Pancreas (tissue), 10 donors: ENCODE results near the gene PDE4DIP. TPM values are rescaled to one million over a fixed set of nuclear protein-coding genes. Genes with fewer than 3 reads are reported as not detected.
"Not testable (repeated sequence)": the region's sequence is repeated elsewhere in the genome, so short reads cannot be mapped to it uniquely, and the experiment has no call there.

ENCODE experiments used
- ATAC-seq, 4 donors: fragments of 200-7000 bp; cut with Tn5 transposase; one replicate each; pipeline versions ENCODE4 v1.8.0 to v1.9.1; 2020; ENCODE audit warnings: mild to moderate bottlenecking in 4 of 4, moderate library complexity in 4 of 4
- DNase-seq, 6 donors: peaks; one replicate each; pipeline ENCODE4 v3.0.0-alpha.2; 2020
- FAIRE-seq: peaks from 2 replicates; lab custom pipeline; 2012; peaks lifted over from hg19 to GRCh38; lab: Jason Lieb, UNC
- H3K27ac ChIP-seq, 4 donors: fragments of 200-600 bp; sonication (generic); 1 replicate in 3 of 4; 2 replicates in 1 of 4; pipeline versions ENCODE4 v1.5.0 to v1.8.0; 2020
- H3K27me3 ChIP-seq, 4 donors: fragments of 200-600 bp; one replicate each; pipeline ENCODE4 v1.8.0; 2021
- H3K36me3 ChIP-seq, 3 donors: fragments of 200-600 bp; sonication (generic) in 1 of 3; one replicate each; pipeline versions ENCODE4 v1.5.0 to v1.8.0; 2020 to 2021
- H3K4me1 ChIP-seq, 3 donors: fragments of 200-600 bp; one replicate each; pipeline ENCODE4 v1.8.0; 2021
- H3K4me3 ChIP-seq, 4 donors: fragments of 200-600 bp; sonication (generic) in 2 of 4; one replicate each; pipeline versions ENCODE4 v1.5.0 to v1.8.0; 2020 to 2021
- H3K9me3 ChIP-seq, 4 donors: fragments of 200-600 bp; one replicate each; pipeline ENCODE4 v1.8.0; 2021
- WGBS, 2 donors: extraction: QIAGEN DNeasy Blood & Tissue Kit; methylation state at CpG; one replicate each; pipeline ENCODE4 v1.1.7; 2013; 5-methylcytosine and 5-hydroxymethylcytosine counted together
- intact Hi-C, 3 donors: fragments of 100-400 bp; cut with DNase I; formaldehyde crosslinking; loops; one replicate each; pipeline versions ENCODE4 v1.11.1 to v1.14.2; 2022
- polyA plus RNA-seq, 2 donors: library from polyadenylated mRNA; stranded (reverse); fragments of 200-250 nt; gene quantifications; one replicate each; pipeline ENCODE4 v1.2.3, GENCODE V29; 2013
- total RNA-seq, 6 donors: library from RNA; stranded (reverse); fragmentation: NEBNext Ultra II Directional in 4 of 6; extraction: Animal tissue kit (Norgen Biotek cat#: 25700) in 4 of 6; gene quantifications; one replicate each; pipeline versions ENCODE4 v1.2.1 to v1.2.4, GENCODE V29; 2021 to 2023
- donor health status: healthy with polysubstance abuse.
- donor health status: DM: no; HTN: no; CAD: no; lungs with moderate emphysema.
- donor health status: DM: no; HTN: no; CAD: no.
- donor health status: control.
- donor health status: control.
- donor health status: Bipolar disorder and iron deficiency.
- donor health status: DM: yes; HTN: yes; CAD: no.
- donor health status: DM: no; HTN: no; CAD: no.
- donor health status: DM: no; HTN: no; CAD: no.
- donor health status: DM: yes; HTN: yes; CAD: no.

Gene PDE4DIP
- total and polyA plus RNA-seq, 8 donors, result 12.2 to 58.6 (median 28.1) TPM

- H3K36me3 ChIP-seq, H3K4me1 ChIP-seq: not testable (repeated sequence)
These were observed 174.3 kb downstream of the PDE4DIP start for GRCh38 chr1:149018577-149018976.

GRCh38 chr1:149024327-149024726 lies 180.1 kb downstream of the PDE4DIP start:
- H3K27ac ChIP-seq, DNase-seq, FAIRE-seq, H3K27me3 ChIP-seq, intact Hi-C loops, H3K4me3 ChIP-seq, ATAC-seq, H3K4me1 ChIP-seq, H3K9me3 ChIP-seq, H3K36me3 ChIP-seq: not testable (repeated sequence)
- WGBS, 2 donors, result no CpG with 5 or more reads among the region's 3 CpGs

More at GRCh38 chr1:149018577-149018976, 174.3 kb downstream of the PDE4DIP start:
- H3K4me3 ChIP-seq, DNase-seq, H3K27me3 ChIP-seq, ATAC-seq, H3K9me3 ChIP-seq, intact Hi-C loops, FAIRE-seq, H3K27ac ChIP-seq: not testable (repeated sequence)
- WGBS, 2 donors, result 84 to 100% methylated on average over 2 of the region's 3 CpGs

DNA sequence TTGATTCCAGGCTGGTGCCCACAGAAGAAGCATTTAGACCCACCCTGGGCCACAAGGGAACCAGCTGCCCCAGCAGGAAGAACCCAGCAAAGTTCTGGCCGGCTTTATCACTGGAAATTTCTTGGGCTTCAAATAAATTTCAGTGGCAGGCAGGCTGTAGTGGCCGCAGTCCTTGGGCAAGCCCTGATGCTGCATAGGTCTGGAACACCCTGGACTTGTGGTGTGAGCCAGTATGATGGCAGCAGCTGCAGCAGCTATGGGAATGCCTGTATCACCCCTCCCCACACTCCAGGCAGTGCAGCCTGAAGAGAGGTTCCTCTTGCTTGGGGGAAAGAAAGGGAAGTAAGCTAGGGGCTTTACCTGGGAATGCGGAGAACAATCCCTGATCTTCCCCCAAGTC lies 189.7 kb downstream of the PDE4DIP start:
- ATAC-seq, H3K27me3 ChIP-seq, H3K27ac ChIP-seq, H3K36me3 ChIP-seq, FAIRE-seq, H3K9me3 ChIP-seq, H3K4me1 ChIP-seq, intact Hi-C loops, H3K4me3 ChIP-seq, DNase-seq: not testable (repeated sequence)
- WGBS, 2 donors, result 70 to 78% methylated on average over 2 of the region's 3 CpGs

- FAIRE-seq, ATAC-seq, DNase-seq, H3K27ac ChIP-seq, H3K4me3 ChIP-seq, H3K4me1 ChIP-seq, intact Hi-C loops, H3K27me3 ChIP-seq, H3K36me3 ChIP-seq, H3K9me3 ChIP-seq: not testable (repeated sequence)
- WGBS, 2 donors, result 43 to 66% methylated on average over 2 to 4 of the region's 4 CpGs
These were observed 198.8 kb downstream of the PDE4DIP start for GRCh38 chr1:149043056-149043455.

DNA sequence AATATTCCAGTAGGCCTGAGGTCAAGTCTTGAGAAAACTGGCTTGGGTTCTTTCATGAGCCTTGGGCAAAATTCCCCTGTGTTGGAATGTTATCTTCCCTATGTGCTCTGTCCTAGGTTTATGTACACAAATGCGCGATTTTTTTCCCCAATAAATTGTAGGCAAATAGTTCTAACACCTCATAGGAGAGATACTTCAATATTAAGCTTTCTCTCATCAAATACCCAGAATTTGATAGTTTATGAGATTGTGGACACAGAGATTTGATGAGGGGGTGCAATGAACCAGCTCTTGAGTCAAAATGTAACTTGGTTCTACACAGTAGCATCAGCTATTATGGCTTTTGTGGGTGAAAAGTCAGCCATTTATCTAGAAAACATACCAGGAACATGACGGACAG lies 220.4 kb downstream of the PDE4DIP start:
- 73 to 74% methylated on average over 3 of the region's 3 CpGs for WGBS, 2 donors
- ATAC-seq, H3K4me1 ChIP-seq, H3K36me3 ChIP-seq, H3K4me3 ChIP-seq, H3K27ac ChIP-seq, FAIRE-seq, H3K27me3 ChIP-seq, DNase-seq, intact Hi-C loops, H3K9me3 ChIP-seq: not testable (repeated sequence)

DNA sequence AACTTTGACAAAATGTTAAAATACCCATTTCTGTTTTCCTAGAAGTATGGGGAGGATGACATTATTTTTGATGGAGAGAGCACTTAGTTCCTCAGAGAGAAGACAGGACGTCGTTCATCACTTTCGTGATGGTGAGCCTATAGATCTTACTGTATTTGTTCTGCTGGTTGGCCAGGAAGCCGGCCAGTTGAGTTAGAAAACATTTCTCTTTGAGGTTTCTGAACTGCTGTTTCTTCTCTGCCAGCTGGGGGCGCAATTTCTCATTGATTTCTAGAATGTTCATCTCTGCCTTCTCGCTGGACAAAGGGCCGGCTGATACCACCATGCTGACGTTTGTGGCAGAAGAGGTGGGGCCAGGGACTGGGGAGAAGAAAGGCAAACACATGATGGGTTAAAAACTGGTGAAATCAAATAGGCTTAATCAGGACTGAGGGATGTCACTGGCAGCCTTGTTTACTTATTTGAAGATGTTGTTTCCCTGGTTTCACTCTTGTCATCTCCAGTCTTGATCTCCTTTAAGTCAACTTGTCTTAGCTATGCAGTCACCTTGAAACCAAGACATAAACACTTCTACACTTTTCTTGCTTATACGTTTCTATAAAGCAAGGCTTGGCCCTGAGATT lies 231.4 kb downstream of the PDE4DIP start:
- H3K4me1 ChIP-seq, H3K36me3 ChIP-seq, intact Hi-C loops, H3K9me3 ChIP-seq, FAIRE-seq, H3K4me3 ChIP-seq, H3K27ac ChIP-seq, H3K27me3 ChIP-seq, DNase-seq, ATAC-seq: not testable (repeated sequence)
- 42 to 47% methylated on average over 4 of the region's 9 CpGs for WGBS, 2 donors

Other genes starting within 250 kb of the PDE4DIP start
- gene NBPF14, start 248.4 kb upstream of the PDE4DIP start, total RNA-seq, result 10 to 100 TPM in 5 of 6 donors, 1 to 10 TPM in 1; 5.4 to 24.0 (median 14.5) TPM
- 10 to 100 TPM; 11.1 to 12.8 TPM for gene NBPF14, start 248.4 kb upstream of the PDE4DIP start, polyA plus RNA-seq
- gene NUDT4B, start 95.7 kb upstream of the PDE4DIP start, total RNA-seq, result 1 to 10 TPM in 1 of 6 donors, under 1 TPM in 3, not detected in 2; 0.32 to 1.8 (median 0.57) TPM
- gene NUDT4B, start 95.7 kb upstream of the PDE4DIP start, polyA plus RNA-seq, result under 1 TPM; 0.27 to 0.31 TPM